KOPT-K1 (cell line): ENCODE data around the gene KIFC3.
"Not testable (repeated sequence)": the region's sequence is repeated elsewhere in the genome, so short reads cannot be mapped to it uniquely, and the experiment has no call there.

ENCODE experiments used
- H3K27ac ChIP-seq: fragments of 200-600 bp; sonication (generic); 2 replicates; pipeline ENCODE4 v1.5.1; 2016; ENCODE audit warnings: antibody characterized with exemption, mild to moderate bottlenecking, low read depth, low read length; ENCODE audit not compliant: poor library complexity, severe bottlenecking
- H3K36me3 ChIP-seq: fragments of 200-600 bp; sonication (generic); 2 replicates; pipeline ENCODE4 v1.5.1; 2017; ENCODE audit warnings: antibody characterized with exemption, mild to moderate bottlenecking, low read length, moderate library complexity; ENCODE audit not compliant: insufficient read depth
- H3K9me3 ChIP-seq: fragments of 200-600 bp; sonication (generic); 2 replicates; pipeline ENCODE4 v1.5.1; 2017; ENCODE audit warnings: antibody characterized with exemption, low read length, mild to moderate bottlenecking; ENCODE audit not compliant: insufficient read depth, poor library complexity, severe bottlenecking

KIFC3 gene

DNA sequence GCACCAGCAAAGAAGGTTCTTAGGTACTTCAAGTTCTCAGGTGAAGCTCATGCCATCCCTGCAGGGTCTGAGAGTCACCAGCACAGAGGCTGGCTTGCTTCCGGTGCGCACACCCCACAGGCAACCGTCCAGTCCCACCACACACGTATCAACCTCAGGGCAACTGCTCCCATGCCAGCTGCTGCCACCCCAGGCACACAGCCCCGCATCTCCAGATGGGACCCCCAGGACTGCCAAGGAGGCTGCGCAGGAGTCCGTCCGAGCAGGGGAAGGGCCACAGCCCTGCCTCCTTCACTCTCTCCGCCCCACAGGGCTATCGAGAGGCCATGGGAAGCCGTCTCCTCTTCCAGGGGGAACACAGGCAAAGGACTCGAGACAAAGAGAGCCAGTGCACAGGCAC lies 13.3 kb downstream of the KIFC3 start:
- Histone ChIP-seq H3K36me3 (no peaks in the 10 kb centered on the region), H3K9me3 (no peaks in the 10 kb centered on the region), H3K27ac (no peak overlapping the region)

- Histone ChIP-seq H3K9me3 (no peaks in the 10 kb centered on the region), H3K36me3 (no peaks in the 10 kb centered on the region), H3K27ac (no peak overlapping the region)
These were observed 13.9 kb downstream of the KIFC3 start for GRCh38 chr16:57788252-57788841.

- Histone ChIP-seq H3K27ac (no peak overlapping the region), H3K36me3 (no peaks in the 10 kb centered on the region)
These were observed 14.8 kb downstream of the KIFC3 start for GRCh38 chr16:57787519-57787905.

GRCh38 chr16:57786632-57787518 lies 15.4 kb downstream of the KIFC3 start:
- Histone ChIP-seq H3K36me3 (no peaks in the 10 kb centered on the region), H3K9me3 (no peaks in the 10 kb centered on the region), H3K27ac (no peak overlapping the region)

More at GRCh38 chr16:57787519-57787905, 14.8 kb downstream of the KIFC3 start:
- no peaks in the 10 kb centered on the region for H3K9me3 ChIP-seq

DNA sequence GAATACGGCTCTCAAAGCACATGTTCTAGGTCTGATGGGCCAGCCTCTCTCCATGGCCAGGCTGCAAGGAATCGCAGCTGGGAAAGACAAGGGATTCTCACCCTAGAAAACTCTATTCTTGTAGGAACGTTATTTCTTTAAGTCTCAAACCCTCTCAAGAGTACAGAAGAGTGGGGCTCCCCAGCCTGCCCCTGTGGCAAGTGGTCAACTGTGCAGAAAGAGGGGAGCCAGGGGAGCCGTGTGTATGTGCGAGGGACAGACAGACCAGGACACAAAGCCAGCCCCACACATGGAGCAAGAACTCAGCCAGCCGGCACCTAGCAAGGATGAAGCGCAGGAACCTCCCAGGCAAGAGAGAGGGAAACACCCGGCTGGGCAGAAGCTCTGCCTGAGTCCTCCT lies 16.4 kb downstream of the KIFC3 start:
- Histone ChIP-seq H3K9me3 (no peaks in the 10 kb centered on the region), H3K36me3 (no peaks in the 10 kb centered on the region), H3K27ac (no peak overlapping the region)

DNA sequence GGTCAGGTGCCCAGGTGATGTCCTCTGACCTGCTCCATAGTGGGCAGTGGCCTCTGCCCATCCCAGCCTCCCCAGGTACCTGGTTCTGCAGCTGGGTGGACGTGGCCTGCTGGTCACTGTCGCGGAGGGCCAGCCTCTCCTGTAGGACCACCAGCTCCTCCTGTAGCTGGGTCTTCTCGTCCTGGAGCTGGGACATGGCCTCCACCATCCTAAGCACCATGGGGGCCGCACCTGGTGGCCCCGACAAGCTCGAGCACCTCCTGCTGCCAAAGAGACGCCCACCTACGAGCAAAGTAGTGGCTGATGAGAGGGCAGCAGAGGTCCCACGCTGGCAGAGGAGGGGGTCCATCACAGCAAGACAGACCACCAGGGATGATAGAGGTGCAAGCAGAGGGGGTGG lies 16.9 kb downstream of the KIFC3 start:
- Histone ChIP-seq H3K36me3 (no peaks in the 10 kb centered on the region), H3K27ac (no peak overlapping the region)

GRCh38 chr16:57784334-57784733 lies 18.0 kb downstream of the KIFC3 start:
- H3K36me3 ChIP-seq: no peaks in the 10 kb centered on the region
- H3K9me3 ChIP-seq: no peaks in the 10 kb centered on the region
- H3K27ac ChIP-seq: no peak overlapping the region

More for the DNA sequence above, 16.9 kb downstream of the KIFC3 start:
- no peaks in the 10 kb centered on the region for H3K9me3 ChIP-seq

DNA sequence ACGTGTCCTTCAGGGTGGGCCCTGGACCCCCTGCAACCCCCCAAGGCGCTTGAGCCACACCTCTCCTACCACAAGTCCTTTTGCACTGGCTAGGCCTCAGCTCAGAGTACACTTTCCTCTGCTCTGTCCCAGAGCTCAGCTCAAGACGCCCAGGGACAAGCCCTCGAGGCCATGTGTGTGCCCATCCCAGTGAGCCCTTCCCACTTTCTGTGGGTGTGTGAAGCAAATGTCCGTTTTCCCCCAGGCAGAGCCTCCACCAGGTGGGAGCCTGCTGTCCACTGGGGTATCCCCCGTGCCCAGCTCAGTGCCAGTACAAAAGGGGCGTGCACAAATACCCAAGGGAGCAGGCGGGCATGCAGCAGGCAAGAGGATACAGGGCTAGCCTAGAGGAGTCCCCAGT lies 18.4 kb downstream of the KIFC3 start:
- Histone ChIP-seq H3K36me3 (no peaks in the 10 kb centered on the region), H3K27ac (no peak overlapping the region), H3K9me3 (no peaks in the 10 kb centered on the region)

GRCh38 chr16:57783116-57783515 lies 19.2 kb downstream of the KIFC3 start:
- H3K36me3 ChIP-seq: no peaks in the 10 kb centered on the region
- no peaks in the 10 kb centered on the region for H3K9me3 ChIP-seq
- no peak overlapping the region for H3K27ac ChIP-seq

DNA sequence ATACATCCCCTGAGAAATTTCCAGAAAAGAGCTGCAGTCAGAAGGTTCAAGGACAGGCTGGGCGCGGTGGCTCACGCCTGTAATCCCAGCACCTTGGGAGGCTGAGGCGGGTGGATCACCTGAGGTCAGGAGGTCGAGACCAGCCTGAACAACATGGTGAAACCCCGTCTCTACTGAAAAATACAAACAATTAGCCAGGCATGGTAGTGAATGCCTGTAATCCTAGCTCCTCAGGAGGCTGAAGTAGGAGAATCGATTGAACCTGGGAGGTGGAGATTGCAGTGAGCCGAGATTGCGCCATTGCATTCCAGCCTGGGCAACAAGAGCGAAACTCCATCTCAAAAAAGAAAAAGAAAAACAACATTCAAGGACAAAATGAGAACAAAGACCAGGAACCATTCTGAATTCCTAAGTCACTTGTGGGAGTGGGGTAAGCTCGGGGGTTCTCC lies 19.7 kb downstream of the KIFC3 start:
- not testable (repeated sequence) for H3K27ac ChIP-seq, H3K9me3 ChIP-seq, H3K36me3 ChIP-seq

DNA sequence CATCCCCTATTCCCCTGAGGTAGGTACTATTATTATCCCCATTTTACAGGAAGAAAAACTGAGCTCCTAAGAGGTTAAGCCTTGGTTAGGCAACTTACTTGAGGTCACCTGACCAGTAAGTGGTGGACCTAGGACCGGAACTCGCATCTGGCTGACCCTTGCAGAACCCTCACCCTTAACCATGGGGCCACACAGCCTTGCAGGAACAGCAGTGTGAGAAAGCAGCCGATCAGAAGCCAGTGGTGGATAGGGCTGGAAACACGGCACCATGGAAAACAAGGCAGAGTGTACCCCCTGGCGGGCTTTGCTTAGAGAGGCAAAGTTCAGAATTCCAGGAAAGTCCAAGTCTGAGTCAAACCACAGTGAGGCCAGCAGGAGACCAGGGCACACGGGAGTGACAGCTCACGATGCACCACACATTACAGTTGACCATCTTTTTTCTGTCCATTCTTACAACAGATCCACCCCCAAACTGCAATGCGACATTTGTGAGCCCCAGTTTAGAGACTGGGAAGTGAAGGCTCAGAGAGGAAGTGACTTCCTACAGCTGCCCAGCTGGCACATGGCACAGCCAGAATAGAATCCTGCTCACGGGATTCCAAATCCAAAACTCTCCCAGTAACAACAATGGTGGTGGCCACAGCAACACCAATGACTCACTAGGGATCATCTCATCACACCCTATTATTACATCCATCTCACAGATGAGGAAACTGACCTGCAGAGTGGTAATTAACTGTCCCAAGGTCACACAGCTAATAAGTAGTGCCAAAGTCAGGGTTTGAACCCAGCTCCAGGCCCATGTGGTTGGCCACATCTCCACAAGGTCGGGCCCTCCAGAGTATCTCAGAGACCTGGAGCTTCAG lies 20.3 kb downstream of the KIFC3 start:
- Histone ChIP-seq H3K9me3 (no peaks in the 10 kb centered on the region), H3K36me3 (no peaks in the 10 kb centered on the region), H3K27ac (no peak overlapping the region)

GRCh38 chr16:57781349-57781740 lies 20.9 kb downstream of the KIFC3 start:
- H3K27ac ChIP-seq: no peak overlapping the region
- H3K9me3 ChIP-seq: no peaks in the 10 kb centered on the region
- no peaks in the 10 kb centered on the region for H3K36me3 ChIP-seq

DNA sequence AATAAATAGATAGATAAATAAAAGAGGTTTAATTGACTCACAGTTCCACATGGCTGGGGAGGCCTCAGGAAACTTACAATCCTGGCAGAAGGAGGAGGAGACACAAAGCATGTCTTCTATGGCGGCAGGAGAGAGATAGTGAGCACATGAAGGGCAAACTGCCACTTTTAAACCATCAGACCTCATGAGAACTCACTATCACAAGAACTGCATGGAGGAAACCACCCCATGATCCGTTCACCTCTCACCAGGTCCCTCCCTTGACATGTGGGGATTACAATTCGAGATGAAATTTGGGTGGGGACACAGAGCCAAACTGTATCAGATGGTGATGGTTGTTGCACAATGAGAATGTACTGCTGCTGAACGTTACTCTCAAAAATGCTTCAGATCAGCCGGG lies 22.5 kb downstream of the KIFC3 start:
- not testable (repeated sequence) for H3K36me3 ChIP-seq, H3K9me3 ChIP-seq, H3K27ac ChIP-seq

DNA sequence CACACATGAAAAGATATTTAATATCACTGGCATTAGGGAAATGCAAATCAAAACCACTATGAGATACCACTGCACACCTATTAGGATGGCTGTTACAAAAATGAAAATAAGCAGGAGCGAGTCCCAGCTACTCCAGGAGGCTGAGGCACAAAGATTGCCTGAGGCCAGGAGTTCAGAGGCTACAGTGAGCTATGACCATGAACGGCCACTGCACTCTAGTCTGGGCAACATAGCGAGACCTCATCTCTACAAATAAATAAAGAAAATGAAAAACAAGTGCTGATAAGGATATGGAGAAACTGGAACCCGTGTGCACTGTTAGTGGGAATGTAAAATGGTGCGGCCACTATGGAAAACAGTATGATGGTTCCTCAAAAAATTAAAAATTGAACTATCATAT lies 23.6 kb downstream of the KIFC3 start:
- Histone ChIP-seq H3K27ac (no peak overlapping the region), H3K36me3 (no peaks in the 10 kb centered on the region), H3K9me3 (no peaks in the 10 kb centered on the region)
